GM12874 (cell line): ENCODE measurements around the gene DEXI.

Source experiments
- CTCF ChIP-seq: IDR thresholded peaks from 2 replicates; pipeline ENCODE4 v1.5.1; 2011; ENCODE audit warnings: low read depth, mild to moderate bottlenecking, control low read depth, low read length, moderate library complexity; ENCODE audit not compliant: insufficient read depth

Gene DEXI

GRCh38 chr16:10888320-10888937 lies 53.8 kb downstream of the DEXI start:
- no peak for TF ChIP-seq CTCF

GRCh38 chr16:10885246-10885645 lies 57.0 kb downstream of the DEXI start:
- no peak for TF ChIP-seq CTCF

- no peak for TF ChIP-seq CTCF
These were observed 59.3 kb downstream of the DEXI start for GRCh38 chr16:10883004-10883403.

GRCh38 chr16:10881479-10882030 lies 60.7 kb downstream of the DEXI start:
- TF ChIP-seq CTCF: no peak

GRCh38 chr16:10880594-10881452 lies 61.4 kb downstream of the DEXI start:
- TF ChIP-seq CTCF: no peak

GRCh38 chr16:10879681-10880589 lies 62.3 kb downstream of the DEXI start:
- no peak for TF ChIP-seq CTCF
